HuH-7.5 (cell line): ENCODE results near the gene MRTFA.
A peak's percentile ranks its signal among the peaks of the same experiment; 100 is the strongest.
"Not testable (repeated sequence)": the region's sequence is repeated elsewhere in the genome, so short reads cannot be mapped to it uniquely, and the experiment has no call there.

Source experiments
- DNase-seq: peaks from one replicate; pipeline ENCODE4 v3.0.0; 2011; ENCODE audit warnings: low spot score

MRTFA gene

DNA sequence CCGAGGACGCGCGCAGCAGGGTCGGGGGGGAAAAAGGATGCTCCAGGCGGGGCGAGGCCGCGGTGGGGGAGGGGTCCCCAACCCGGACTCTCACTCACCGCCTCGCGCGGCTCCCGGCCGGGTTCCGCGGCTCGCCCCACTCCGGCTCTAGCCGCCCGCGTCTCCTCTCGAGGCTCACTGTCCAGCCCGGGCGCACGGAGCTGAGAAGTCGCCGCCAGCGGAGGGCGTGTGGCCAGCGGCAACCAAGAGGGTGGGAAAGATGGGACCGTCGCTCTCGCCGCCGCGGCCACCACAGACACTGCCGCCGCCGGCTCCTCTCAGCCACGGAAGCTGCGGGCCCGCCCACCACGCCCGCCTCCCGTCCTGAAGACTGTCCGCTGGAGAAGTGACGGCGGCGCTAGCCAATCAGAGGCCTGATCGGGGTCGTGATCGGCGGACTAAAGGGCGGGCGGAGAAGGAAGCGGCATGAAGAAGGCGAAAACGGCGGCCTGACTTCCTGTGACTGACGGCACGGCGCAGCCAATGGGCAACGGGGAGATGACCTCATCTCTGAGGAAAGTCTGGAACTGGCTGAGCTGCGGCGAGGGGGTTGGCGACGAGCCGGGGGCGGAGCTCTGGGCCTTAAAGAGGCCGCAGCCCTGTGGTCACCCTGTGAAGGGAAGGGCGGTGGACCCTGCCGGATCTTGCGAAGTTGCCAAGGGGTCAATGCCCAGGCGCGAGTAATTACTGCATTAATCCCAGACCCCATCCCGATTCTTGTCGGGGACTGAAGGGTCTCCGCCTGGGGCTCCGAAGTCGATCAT, at the start of gene MRTFA:
Gene MRTFA, minus strand, starts transcription at position 340 of the 803 bp plus-strand sequence.
- peak; percentile 71 for DNase-seq

DNA sequence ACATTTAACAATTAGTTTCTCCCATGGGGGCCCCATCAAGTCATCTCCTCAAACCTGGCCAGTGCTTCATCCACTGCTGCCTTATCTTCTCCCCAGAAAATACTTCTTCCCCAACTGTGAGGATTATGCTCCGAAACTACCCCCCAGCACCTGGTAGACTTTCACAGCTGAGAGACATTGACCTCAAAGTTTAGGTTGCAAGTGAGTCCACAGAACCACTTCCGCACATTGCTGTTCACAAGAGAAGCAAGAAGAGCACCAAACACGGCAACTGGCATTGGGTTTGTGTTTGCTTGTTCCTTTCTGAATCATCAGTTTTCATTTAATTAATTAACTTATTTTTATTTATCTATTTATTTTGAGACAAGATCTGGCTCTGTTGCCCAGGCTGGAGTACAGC, 48.9 kb upstream of the MRTFA start:
- no peak for DNase-seq

GRCh38 chr22:40684728-40685127, 48.2 kb upstream of the MRTFA start:
- DNase-seq = no peak

- DNase-seq = no peak
Observed at GRCh38 chr22:40681451-40681850, 44.9 kb upstream of the MRTFA start.

DNA sequence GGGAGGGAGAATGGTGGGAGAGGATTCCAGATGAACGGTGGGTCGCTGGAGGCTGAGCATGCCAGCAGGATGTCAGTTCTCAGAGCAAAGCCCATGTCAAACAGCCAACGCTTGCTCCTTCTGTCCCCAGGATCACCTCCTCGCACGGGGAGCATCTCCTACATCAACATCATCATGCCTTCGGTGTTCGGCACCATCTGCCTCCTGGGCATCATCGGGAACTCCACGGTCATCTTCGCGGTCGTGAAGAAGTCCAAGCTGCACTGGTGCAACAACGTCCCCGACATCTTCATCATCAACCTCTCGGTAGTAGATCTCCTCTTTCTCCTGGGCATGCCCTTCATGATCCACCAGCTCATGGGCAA, 44.3 kb upstream of the MRTFA start:
- DNase-seq = no peak

GRCh38 chr22:40679964-40680818, 43.7 kb upstream of the MRTFA start:
- DNase-seq = no peak

DNA sequence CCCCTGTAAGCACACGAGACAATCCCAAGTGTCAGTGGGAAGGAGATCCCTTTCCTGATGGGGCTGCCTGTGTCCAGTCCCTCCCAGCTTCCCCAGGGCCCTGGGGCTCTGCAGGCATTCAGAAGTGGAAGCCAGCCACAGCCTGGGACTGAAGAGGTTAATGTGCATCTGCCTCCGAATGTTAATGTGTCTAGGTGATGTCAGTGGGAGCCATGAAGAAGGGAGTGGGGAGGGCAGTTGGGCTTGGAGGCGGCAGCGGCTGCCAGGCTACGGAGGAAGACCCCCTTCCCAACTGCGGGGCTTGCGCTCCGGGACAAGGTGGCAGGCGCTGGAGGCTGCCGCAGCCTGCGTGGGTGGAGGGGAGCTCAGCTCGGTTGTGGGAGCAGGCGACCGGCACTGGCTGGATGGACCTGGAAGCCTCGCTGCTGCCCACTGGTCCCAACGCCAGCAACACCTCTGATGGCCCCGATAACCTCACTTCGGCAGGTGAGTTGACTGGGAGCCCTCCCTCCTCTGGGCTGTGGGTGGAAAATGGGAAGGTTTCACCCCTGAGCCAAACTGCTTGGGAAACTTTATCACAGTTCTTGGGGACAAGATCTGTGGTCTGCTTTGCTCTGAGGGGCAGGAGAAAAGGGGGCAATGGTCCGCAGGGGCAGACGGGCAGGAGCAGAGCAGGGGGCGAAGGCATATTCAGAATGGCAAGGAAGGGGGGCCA, 42.9 kb upstream of the MRTFA start, which contains the start of gene MCHR1:
Gene MCHR1, plus strand, starts transcription at position 236 of the 715 bp plus-strand sequence. Its CDS starts 169 bp downstream, at position 405.
- DNase-seq = no peak

GRCh38 chr22:40678493-40679248, 42.2 kb upstream of the MRTFA start:
- DNase-seq = no peak

GRCh38 chr22:40676644-40677043, 40.1 kb upstream of the MRTFA start:
- no peak for DNase-seq

GRCh38 chr22:40676166-40676565, 39.6 kb upstream of the MRTFA start:
- DNase-seq = not testable (repeated sequence)

GRCh38 chr22:40674274-40674673, 37.8 kb upstream of the MRTFA start:
- DNase-seq = no peak

- no peak for DNase-seq
Observed at GRCh38 chr22:40673017-40673416, 36.5 kb upstream of the MRTFA start.

DNA sequence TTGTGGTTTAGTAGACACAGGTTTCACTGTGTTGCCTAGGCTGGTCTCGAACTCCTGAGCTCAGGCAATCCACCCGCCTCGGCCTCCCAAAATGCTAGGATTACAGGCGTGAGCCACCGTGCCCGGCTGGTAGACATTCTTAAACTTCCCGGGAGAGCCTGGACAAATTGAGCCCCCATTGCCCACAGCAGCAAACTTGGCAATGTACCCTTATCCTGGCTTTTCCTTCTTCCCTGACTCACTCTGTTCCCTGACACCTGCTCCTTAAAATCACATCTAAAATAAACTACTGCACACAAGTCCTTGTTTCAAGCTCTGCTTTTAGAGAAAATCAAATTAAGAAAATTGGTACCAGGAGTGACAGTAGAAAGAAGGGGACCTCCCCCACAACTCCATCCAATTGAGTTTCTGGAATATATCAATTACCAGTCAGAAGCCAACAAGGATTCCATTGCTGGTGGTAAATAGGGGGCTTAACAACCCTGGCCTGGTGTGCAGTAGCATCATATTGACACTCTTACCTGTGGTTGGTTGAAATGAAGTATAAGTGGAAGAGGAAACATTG, 35.4 kb upstream of the MRTFA start:
- no peak for DNase-seq

GRCh38 chr22:40671369-40671768, 34.9 kb upstream of the MRTFA start:
- no peak for DNase-seq

GRCh38 chr22:40670058-40670457, 33.5 kb upstream of the MRTFA start:
- no peak for DNase-seq

GRCh38 chr22:40668611-40669411, 32.3 kb upstream of the MRTFA start:
- DNase-seq = no peak

GRCh38 chr22:40666151-40666848, 29.8 kb upstream of the MRTFA start:
- no peak for DNase-seq

GRCh38 chr22:40665312-40665711, 28.8 kb upstream of the MRTFA start:
- DNase-seq = no peak

DNA sequence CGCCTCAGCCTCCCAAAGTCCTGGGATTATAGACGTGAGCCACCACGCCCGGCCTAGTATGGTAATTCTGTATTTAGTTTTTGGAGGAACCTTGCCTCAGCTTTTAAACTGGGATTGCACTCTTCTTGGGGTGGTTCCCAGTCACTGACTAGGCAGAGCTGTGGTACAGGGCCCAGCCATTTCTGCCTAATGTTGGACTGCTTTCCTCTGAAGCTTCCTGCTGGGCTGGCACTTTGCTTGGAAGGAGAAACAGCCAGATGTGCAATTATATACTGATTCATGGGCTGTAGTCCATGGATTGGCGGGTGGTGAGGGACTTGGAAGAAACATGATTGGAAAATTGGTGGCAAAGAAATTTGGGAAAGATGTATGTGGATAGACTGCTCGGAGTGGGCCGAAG, 25.2 kb upstream of the MRTFA start:
- no peak for DNase-seq

GRCh38 chr22:40660730-40661129, 24.2 kb upstream of the MRTFA start:
- no peak for DNase-seq
